C4-2B (cell line): ENCODE data around the gene SPTB.

ENCODE experiments used
- H3K27ac ChIP-seq: fragments of 450-650 bp; 2 replicates; pipeline ENCODE4 v1.5.1; 2017
- ZFX ChIP-seq: fragments of 450-650 bp; IDR thresholded peaks from 2 replicates; pipeline ENCODE4 v1.6.1; 2017
- TF ChIP-seq, protein P1 (sequence below): fragments of 450-650 bp; conservative IDR thresholded peaks from 2 replicates; pipeline ENCODE4 v1.5.1; 2017; ENCODE audit warnings: mild to moderate bottlenecking

The SPTB gene

DNA sequence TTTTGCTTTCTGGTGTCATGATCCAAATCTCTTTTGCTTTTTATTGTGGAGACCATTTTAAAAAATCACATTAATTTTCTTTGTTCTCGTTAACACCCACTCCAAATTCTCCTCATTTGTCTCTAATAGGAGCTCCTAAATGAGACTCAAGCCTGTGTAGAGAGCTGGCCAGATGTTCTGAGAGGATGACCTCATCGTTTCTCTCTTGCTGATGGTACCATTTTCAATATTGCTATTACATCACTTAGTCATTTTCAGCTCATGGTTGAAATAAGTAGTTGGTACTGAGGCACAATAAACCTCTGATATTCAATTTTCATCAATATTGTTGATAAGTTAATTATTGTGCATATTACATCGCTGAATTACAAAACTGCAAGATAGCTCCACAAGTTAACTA lies 31.5 kb downstream of the SPTB start:
- TF ChIP-seq, protein P1, sequence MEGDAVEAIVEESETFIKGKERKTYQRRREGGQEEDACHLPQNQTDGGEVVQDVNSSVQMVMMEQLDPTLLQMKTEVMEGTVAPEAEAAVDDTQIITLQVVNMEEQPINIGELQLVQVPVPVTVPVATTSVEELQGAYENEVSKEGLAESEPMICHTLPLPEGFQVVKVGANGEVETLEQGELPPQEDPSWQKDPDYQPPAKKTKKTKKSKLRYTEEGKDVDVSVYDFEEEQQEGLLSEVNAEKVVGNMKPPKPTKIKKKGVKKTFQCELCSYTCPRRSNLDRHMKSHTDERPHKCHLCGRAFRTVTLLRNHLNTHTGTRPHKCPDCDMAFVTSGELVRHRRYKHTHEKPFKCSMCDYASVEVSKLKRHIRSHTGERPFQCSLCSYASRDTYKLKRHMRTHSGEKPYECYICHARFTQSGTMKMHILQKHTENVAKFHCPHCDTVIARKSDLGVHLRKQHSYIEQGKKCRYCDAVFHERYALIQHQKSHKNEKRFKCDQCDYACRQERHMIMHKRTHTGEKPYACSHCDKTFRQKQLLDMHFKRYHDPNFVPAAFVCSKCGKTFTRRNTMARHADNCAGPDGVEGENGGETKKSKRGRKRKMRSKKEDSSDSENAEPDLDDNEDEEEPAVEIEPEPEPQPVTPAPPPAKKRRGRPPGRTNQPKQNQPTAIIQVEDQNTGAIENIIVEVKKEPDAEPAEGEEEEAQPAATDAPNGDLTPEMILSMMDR, result no peak
- TF ChIP-seq ZFX, result no peak
- no peak overlapping the region for H3K27ac ChIP-seq

DNA sequence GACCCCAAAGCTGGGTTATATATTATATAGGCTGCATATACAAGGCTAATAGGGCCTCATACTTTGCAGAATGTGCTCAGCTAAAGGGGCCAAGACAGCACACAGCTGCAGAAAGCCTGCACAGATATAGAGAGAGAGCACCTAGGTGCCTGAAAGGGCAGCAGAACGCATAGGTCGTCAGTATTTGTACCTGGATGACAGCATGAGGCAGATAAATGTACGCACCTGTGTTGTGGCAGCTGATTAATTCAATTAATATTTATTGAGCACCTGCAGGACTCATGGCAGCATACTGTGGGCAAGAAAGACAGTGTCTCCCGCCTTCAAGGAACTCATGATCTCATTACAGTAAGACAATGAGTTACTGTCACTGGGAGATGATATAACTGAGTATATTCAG lies 33.4 kb downstream of the SPTB start:
- H3K27ac ChIP-seq, result no peak overlapping the region
- TF ChIP-seq, protein P1, result no peak
- no peak for TF ChIP-seq ZFX

DNA sequence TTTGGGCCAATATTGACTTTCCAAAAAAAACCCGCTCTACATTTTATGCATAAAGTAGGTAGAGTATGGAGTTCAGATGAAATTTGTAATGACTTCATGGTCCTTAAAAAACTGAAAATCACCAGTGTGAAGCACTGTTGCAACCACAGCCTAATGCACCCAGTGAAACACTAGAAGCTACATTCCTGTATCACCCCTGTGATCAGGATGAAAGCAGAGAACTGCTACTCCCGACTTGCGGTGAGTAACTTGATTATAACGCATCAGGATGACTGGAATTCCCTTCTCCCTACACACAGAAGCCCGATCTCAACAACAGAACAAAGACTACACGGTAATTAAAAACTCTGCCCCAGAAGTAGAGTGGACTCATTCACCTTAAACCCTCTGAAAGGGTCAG lies 33.8 kb downstream of the SPTB start:
- TF ChIP-seq ZFX, result no peak
- TF ChIP-seq, protein P1, result no peak
- no peak overlapping the region for H3K27ac ChIP-seq

DNA sequence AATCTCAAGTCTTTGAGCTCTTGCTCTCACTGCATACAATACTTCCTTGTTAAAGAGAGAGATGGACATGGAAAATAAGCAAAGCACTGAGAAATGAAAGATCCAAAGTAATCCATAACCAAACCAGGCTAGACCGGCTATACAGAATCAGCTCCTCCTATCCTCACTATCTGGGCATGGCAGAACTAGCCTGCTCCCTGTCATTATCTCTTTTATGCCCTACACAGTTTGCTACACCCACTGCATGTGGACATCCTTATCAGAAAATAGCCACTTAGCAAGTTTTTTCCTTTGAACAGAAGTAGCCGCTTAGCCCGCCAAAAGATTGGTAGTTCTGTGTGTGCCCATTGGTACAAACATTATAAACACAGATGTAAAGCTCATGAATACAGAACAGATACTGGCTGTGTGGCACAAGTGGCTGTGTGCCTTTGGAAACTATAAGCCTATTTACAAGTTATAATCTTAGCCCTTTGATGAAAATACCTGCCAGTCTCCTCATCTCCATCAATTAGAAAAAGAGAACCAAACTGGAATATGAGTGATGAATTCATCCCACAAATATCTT lies 34.7 kb downstream of the SPTB start:
- TF ChIP-seq, protein P1, result no peak
- no peak for TF ChIP-seq ZFX
- no peak overlapping the region for H3K27ac ChIP-seq

DNA sequence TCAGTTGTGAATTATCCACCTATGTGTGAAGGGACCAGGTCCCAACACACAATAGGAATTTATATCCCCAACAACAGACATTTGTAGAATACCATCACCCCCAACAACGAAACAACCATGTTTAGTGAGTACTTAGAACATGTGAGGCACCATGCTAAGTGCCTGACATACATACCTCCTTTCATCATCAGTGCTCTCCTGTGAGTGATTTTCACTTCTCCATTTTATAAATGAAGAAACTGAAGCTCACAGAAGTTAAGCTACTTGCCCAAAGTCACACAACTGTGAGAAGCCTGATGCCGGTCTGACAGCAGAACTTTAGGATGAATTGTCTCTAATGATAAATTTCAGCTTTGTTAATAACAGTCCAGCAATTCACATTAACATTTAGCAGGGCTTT lies 35.4 kb downstream of the SPTB start:
- H3K27ac ChIP-seq, result no peak overlapping the region
- TF ChIP-seq ZFX, result no peak
- TF ChIP-seq, protein P1, result no peak

DNA sequence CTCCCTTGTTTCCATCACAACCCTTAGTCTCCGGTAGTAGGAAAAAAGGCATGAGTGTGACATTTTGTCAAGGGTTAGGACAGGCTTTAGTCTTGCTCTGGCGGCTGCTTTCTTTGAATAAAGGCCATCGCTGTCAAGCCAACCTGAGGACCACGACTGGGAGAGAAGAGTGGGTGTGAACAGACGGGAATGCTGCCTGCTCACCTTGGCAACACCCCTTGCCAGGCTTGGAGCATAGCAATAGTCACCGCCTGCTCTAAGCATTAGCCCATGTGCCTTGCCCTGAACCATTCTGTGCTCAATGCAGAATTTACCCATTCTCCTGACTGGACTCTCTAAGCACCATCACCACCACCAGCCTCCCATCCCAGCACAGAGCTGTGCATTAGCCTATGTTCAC lies 36.2 kb downstream of the SPTB start:
- no peak overlapping the region for H3K27ac ChIP-seq
- TF ChIP-seq, protein P1, result no peak
- TF ChIP-seq ZFX, result no peak

DNA sequence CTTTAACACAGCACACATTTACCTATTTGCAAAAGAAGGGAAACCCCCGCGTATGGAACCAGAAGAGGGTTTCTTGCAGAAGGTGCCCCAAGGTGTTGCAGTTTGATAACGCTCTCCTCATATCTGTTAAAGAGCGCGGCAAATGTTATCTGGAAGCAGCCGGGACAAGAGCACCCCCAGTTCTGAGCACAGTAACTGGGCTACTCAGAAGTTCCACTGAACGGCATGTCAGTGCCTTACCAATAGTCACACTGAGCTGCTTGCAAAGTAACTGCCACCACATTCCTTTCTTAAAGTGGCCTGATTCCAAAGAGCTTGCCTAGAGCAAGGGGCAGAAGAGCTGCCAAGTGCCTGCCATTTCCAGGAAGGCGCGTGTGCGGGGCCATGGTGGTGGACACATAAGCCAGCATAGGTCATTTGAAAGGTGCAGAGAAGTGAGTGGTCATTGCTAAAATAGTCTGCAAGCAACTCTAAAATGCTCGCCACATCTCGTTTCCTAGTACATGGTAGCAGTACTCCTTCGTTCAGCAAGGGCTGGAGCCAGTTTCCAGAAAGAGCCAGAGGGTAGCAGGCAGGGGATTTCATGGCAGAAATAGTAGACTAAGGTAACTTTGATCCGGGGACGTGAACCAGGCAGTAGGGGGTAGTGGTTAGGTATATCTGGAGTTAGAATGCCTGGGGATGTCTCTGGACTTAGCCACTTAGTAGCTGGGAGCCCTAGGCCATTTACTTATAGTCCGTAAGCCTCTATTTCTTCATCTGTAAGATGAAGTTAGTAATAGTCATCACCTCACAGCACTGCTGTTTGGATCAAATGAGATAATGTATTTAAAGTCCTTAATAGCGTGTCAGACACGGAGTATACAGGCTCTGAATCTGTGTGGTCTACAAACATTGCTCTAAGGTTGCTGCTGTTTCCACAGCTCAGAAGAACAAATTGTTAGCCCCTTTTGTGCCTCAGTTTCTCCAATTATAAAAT lies 37.6 kb downstream of the SPTB start:
- H3K27ac ChIP-seq, result no peak overlapping the region
- TF ChIP-seq, protein P1, result no peak
- no peak for TF ChIP-seq ZFX
